ENCODE measurements around the gene NOXO1. TPM values are rescaled to one million over a fixed set of nuclear protein-coding genes. Genes with fewer than 3 reads are reported as not detected.
A peak's percentile ranks its signal among the peaks of the same experiment; 100 is the strongest.

The NOXO1 gene
- polyA plus RNA-seq, 1 donor (not counting 4 experiments of a cell fraction or from before 2014, with no cell fraction given): 0.38 TPM

- peaks cover 2% of the 10 kb centered on the region for H3K79me2 ChIP-seq (ENCODE audit: control insufficient read depth, insufficient read depth, low read length)
- peak overlapping the region; percentile 57 for H3K9ac ChIP-seq (ENCODE audit: control insufficient read depth, extremely low read depth, insufficient read depth, low read length)
- peaks cover 34% of the 10 kb centered on the region for H3K27me3 ChIP-seq (ENCODE audit: control insufficient read depth, extremely low read depth, insufficient read depth, low read length)
- TF ChIP-seq CTCF (optimal IDR thresholded peaks at IDR 0.05 in 1 of 3, IDR thresholded peaks at IDR 0.05 in 1 of 3, conservative IDR thresholded peaks at IDR 0.05 in 1 of 3; ENCODE audit: extremely low read depth in 1 of 3, insufficient read depth in 2 of 3, low read length in 3 of 3) (no peak), EZH2 (IDR thresholded peaks at IDR 0.05; ENCODE audit: low read length) (no peak)
- H3K4me3 ChIP-seq (ENCODE audit: control insufficient read depth in 2 of 3, extremely low read depth in 1 of 3, insufficient read depth in 2 of 3, low read depth in 1 of 3, low read length in 3 of 3): peak overlapping the region; percentile 40 to 52 (median 51)
- FAIRE-seq: no peak
- no peaks in the 10 kb centered on the region for H4K20me1 ChIP-seq (ENCODE audit: control insufficient read depth, extremely low read depth, insufficient read depth, low read length)
- no peaks in the 10 kb centered on the region for H3K9me3 ChIP-seq (ENCODE audit: control insufficient read depth, low read depth, low read length)
- H2AFZ ChIP-seq (ENCODE audit: control insufficient read depth, low read length): no peak overlapping the region
- H3K4me2 ChIP-seq (ENCODE audit: control insufficient read depth, extremely low read depth, insufficient read depth, low read depth, low read length): peak overlapping the region; percentile 61
- H3K36me3 ChIP-seq (ENCODE audit: control insufficient read depth in 2 of 2, extremely low read depth in 1 of 2, insufficient read depth in 2 of 2, low read length in 2 of 2): peaks cover 14 to 16% of the 10 kb centered on the region in 2 experiments
- H3K9me1 ChIP-seq (ENCODE audit: control insufficient read depth, extremely low read depth, insufficient read depth, low read length): peaks cover 2% of the 10 kb centered on the region
- no peak for DNase-seq (ENCODE audit: low read depth, low spot score)
- H3K27ac ChIP-seq (ENCODE audit: control insufficient read depth, insufficient read depth, low read length): no peak overlapping the region
- dilution Hi-C loops (cut with MboI; ENCODE audit: extremely low pct_ligation_motif_present, low sequenced_read_pairs): no loop called here
- peaks cover 32% of the 10 kb centered on the region for H3K4me1 ChIP-seq (ENCODE audit: control insufficient read depth, extremely low read depth, insufficient read depth, low read length)
Observed at GRCh38 chr16:1980030-1980769, 1.1 kb downstream of the NOXO1 start.

GRCh38 chr16:1979271-1980029 is 1.8 kb downstream of the NOXO1 start:
- dilution Hi-C loops (cut with MboI; ENCODE audit: extremely low pct_ligation_motif_present, low sequenced_read_pairs): no loop called here
- DNase-seq (ENCODE audit: low read depth, low spot score) (no peak), FAIRE-seq (no peak)
- Histone ChIP-seq H3K9ac (ENCODE audit: control insufficient read depth, extremely low read depth, insufficient read depth, low read length) (peak overlapping the region; percentile 57), H3K36me3 (ENCODE audit: control insufficient read depth in 2 of 2, extremely low read depth in 1 of 2, insufficient read depth in 2 of 2, low read length in 2 of 2) (peaks cover 14 to 22% of the 10 kb centered on the region in 2 experiments), H3K4me2 (ENCODE audit: control insufficient read depth, extremely low read depth, insufficient read depth, low read depth, low read length) (peak overlapping the region; percentile 61), H2AFZ (ENCODE audit: control insufficient read depth, low read length) (peak overlapping the region; percentile 8), H3K9me1 (ENCODE audit: control insufficient read depth, extremely low read depth, insufficient read depth, low read length) (no peaks in the 10 kb centered on the region), H4K20me1 (ENCODE audit: control insufficient read depth, extremely low read depth, insufficient read depth, low read length) (no peaks in the 10 kb centered on the region), H3K27me3 (ENCODE audit: control insufficient read depth, extremely low read depth, insufficient read depth, low read length) (peaks cover 34% of the 10 kb centered on the region), H3K79me2 (ENCODE audit: control insufficient read depth, insufficient read depth, low read length) (peaks cover 4% of the 10 kb centered on the region), H3K9me3 (ENCODE audit: control insufficient read depth, low read depth, low read length) (no peaks in the 10 kb centered on the region), H3K27ac (ENCODE audit: control insufficient read depth, insufficient read depth, low read length) (peak overlapping the region; percentile 26), H3K4me1 (ENCODE audit: control insufficient read depth, extremely low read depth, insufficient read depth, low read length) (peaks cover 25% of the 10 kb centered on the region), H3K4me3 (ENCODE audit: control insufficient read depth in 2 of 3, extremely low read depth in 1 of 3, insufficient read depth in 2 of 3, low read depth in 1 of 3, low read length in 3 of 3) (peak overlapping the region; percentile 40 to 52 (median 51))
- TF ChIP-seq EZH2 (IDR thresholded peaks at IDR 0.05; ENCODE audit: low read length) (no peak), CTCF (optimal IDR thresholded peaks at IDR 0.05 in 1 of 3, IDR thresholded peaks at IDR 0.05 in 1 of 3, conservative IDR thresholded peaks at IDR 0.05 in 1 of 3; ENCODE audit: extremely low read depth in 1 of 3, insufficient read depth in 2 of 3, low read length in 3 of 3) (peak in 1 of 3 experiments; percentile 17)

All from keratinocyte (primary cell).